Limb (tissue), 2 donors: ENCODE results near the gene EYA2.

Source experiments
- DNase-seq, 2 donors: peaks; one replicate each; pipeline ENCODE4 v3.0.0-alpha.2; 2016; ENCODE audit errors: extremely low spot score in 2 of 2

EYA2 gene

GRCh38 chr20:46977204-46977603 is 82.6 kb downstream of the EYA2 start:
- DNase-seq: no peak

- no peak for DNase-seq
Observed at GRCh38 chr20:46977909-46978588, 83.4 kb downstream of the EYA2 start.

GRCh38 chr20:46978951-46979491 is 84.4 kb downstream of the EYA2 start:
- peak in 1 of 2 donors; percentile 72 for DNase-seq

- DNase-seq: no peak
Observed at GRCh38 chr20:46979603-46980241, 85.1 kb downstream of the EYA2 start.

GRCh38 chr20:46981184-46981583 is 86.5 kb downstream of the EYA2 start:
- no peak for DNase-seq

- DNase-seq: no peak
Observed at GRCh38 chr20:46983466-46983865, 88.8 kb downstream of the EYA2 start.

GRCh38 chr20:46984405-46984804 is 89.8 kb downstream of the EYA2 start:
- no peak for DNase-seq

- no peak for DNase-seq
Observed at GRCh38 chr20:46985250-46985649, 90.6 kb downstream of the EYA2 start.

- no peak for DNase-seq
Observed at GRCh38 chr20:46985671-46986070, 91.0 kb downstream of the EYA2 start.

- no peak for DNase-seq
Observed at GRCh38 chr20:46987001-46987400, 92.4 kb downstream of the EYA2 start.

- DNase-seq: no peak
Observed at GRCh38 chr20:46990017-46990595, 95.5 kb downstream of the EYA2 start.

- no peak for DNase-seq
Observed at GRCh38 chr20:46990596-46991104, 96.0 kb downstream of the EYA2 start.

GRCh38 chr20:46991168-46991567 is 96.5 kb downstream of the EYA2 start:
- DNase-seq: no peak

- no peak for DNase-seq
Observed at GRCh38 chr20:46991880-46992639, 97.4 kb downstream of the EYA2 start.

- no peak for DNase-seq
Observed at GRCh38 chr20:46992640-46993035, 98.0 kb downstream of the EYA2 start.

- DNase-seq: no peak
Observed at GRCh38 chr20:46993465-46994095, 98.9 kb downstream of the EYA2 start.

GRCh38 chr20:46994341-46994740 is 99.7 kb downstream of the EYA2 start:
- no peak for DNase-seq

GRCh38 chr20:46995561-46996142 is 101.0 kb downstream of the EYA2 start:
- no peak for DNase-seq

- DNase-seq: no peak
Observed at GRCh38 chr20:46997187-46997586, 102.5 kb downstream of the EYA2 start.

GRCh38 chr20:46998477-46999240 is 104.0 kb downstream of the EYA2 start:
- no peak for DNase-seq
